H1 (cell line): ENCODE data around the gene OSBPL3. TPM values are rescaled to one million over a fixed set of nuclear protein-coding genes. Genes with fewer than 3 reads are reported as not detected.

Experiments used
- CTCF ChIA-PET: fragments of 300-600 bp; sonication (Branson Sonifier 250); formaldehyde crosslinking; loops from one replicate; lab custom pipeline; 2021; ENCODE audit not compliant: partially characterized antibody; lab: Charles Lee
- POLR2A ChIA-PET: fragments of 300-600 bp; sonication (Branson Sonifier 250); formaldehyde crosslinking; loops from one replicate; lab custom pipeline; 2021; ENCODE audit warnings: inconsistent platforms; ENCODE audit not compliant: partially characterized antibody; lab: Charles Lee
- DNase-seq, 2 experiments: peaks; one replicate each; pipeline versions ENCODE4 v3.0.0 to v3.0.0-alpha.2; 2010 to 2022; ENCODE audit warnings: low spot score in 2 of 2, low read depth in 1 of 2, mixed read lengths in 1 of 2
- FAIRE-seq: peaks from 2 replicates; lab custom pipeline; 2011; peaks lifted over from hg19 to GRCh38; lab: Jason Lieb, UNC
- H2AFZ ChIP-seq: 2 replicates; pipeline ENCODE4 v1.8.1; 2012; ENCODE audit warnings: low read length, inconsistent platforms
- H2AK5ac ChIP-seq: 2 replicates; pipeline ENCODE4 v1.6.1; 2013; ENCODE audit warnings: low read depth, low read length
- H2BK120ac ChIP-seq: replicated peaks from 2 replicates; pipeline ENCODE3; 2013; ENCODE audit warnings: low read depth, low read length, inconsistent platforms
- H2BK12ac ChIP-seq: 2 replicates; pipeline ENCODE4 v1.6.1; 2013; ENCODE audit warnings: low read depth, low read length
- H2BK15ac ChIP-seq: 2 replicates; pipeline ENCODE4 v1.6.1; 2013; ENCODE audit warnings: low read length
- H2BK20ac ChIP-seq: 2 replicates; pipeline ENCODE4 v1.6.1; 2013; ENCODE audit warnings: low read length
- H2BK5ac ChIP-seq: 2 replicates; pipeline ENCODE4 v1.6.1; 2013; ENCODE audit warnings: low read depth, low read length
- H3K14ac ChIP-seq: 2 replicates; pipeline ENCODE4 v1.6.1; 2013; ENCODE audit warnings: inconsistent platforms; ENCODE audit not compliant: insufficient read length
- H3K18ac ChIP-seq: 2 replicates; pipeline ENCODE4 v1.6.1; 2013; ENCODE audit warnings: low read length; ENCODE audit errors: extremely low read depth
- H3K23ac ChIP-seq: 2 replicates; pipeline ENCODE4 v1.6.1; 2013; ENCODE audit warnings: inconsistent platforms; ENCODE audit not compliant: insufficient read length
- H3K23me2 ChIP-seq: 2 replicates; pipeline ENCODE4 v1.6.1; 2013; ENCODE audit warnings: low read depth, low read length
- H3K27ac ChIP-seq: 2 replicates; pipeline ENCODE4 v1.6.1; 2011; ENCODE audit warnings: low read depth, low read length, inconsistent platforms
- H3K27me3 ChIP-seq, 4 experiments: replicated peaks in 1 of 4; 1 replicate in 1 of 4; 2 replicates in 3 of 4; pipeline versions ENCODE4 v1.6.1 to v1.8.1; 2011 to 2013; ENCODE audit warnings: low read length in 3 of 4, mild to moderate bottlenecking in 3 of 4, inconsistent platforms in 2 of 4, mixed read lengths in 2 of 4, moderate library complexity in 1 of 4; ENCODE audit not compliant: control insufficient read depth in 3 of 4, insufficient read depth in 3 of 4; ENCODE audit errors: extremely low read depth in 1 of 4
- H3K36me3 ChIP-seq, 4 experiments: 2 replicates each; pipeline versions ENCODE4 v1.6.1 to v1.8.1; 2011 to 2013; ENCODE audit warnings: mild to moderate bottlenecking in 4 of 4, low read length in 3 of 4, moderate library complexity in 2 of 4, control low read depth in 1 of 4, inconsistent platforms in 1 of 4; ENCODE audit not compliant: insufficient read depth in 4 of 4, control insufficient read depth in 2 of 4
- H3K4ac ChIP-seq: replicated peaks from 2 replicates; pipeline ENCODE3; 2013; ENCODE audit warnings: low read length, low read depth, mixed read lengths, inconsistent platforms; ENCODE audit not compliant: insufficient read length
- H3K4me1 ChIP-seq, 4 experiments: replicated peaks in 1 of 4; 1 replicate in 1 of 4; 2 replicates in 3 of 4; pipeline versions ENCODE4 v1.6.1 to v1.8.1; 2011 to 2013; ENCODE audit warnings: low read length in 3 of 4, inconsistent platforms in 2 of 4, mixed read lengths in 1 of 4; ENCODE audit not compliant: insufficient read depth in 4 of 4, control insufficient read depth in 3 of 4
- H3K4me2 ChIP-seq, 2 experiments: 2 replicates each; pipeline versions ENCODE4 v1.6.1 to v1.8.1; 2011 to 2013; ENCODE audit warnings: low read depth in 2 of 2, low read length in 2 of 2, control low read depth in 1 of 2, inconsistent platforms in 1 of 2, mild to moderate bottlenecking in 1 of 2; ENCODE audit not compliant: insufficient read depth in 1 of 2
- H3K4me3 ChIP-seq, 4 experiments: fragments of 200-600, 300-600 bp in 1 of 4; sonication (generic), shearing (Covaris generic), sonication (Bioruptor Twin) in 1 of 4; 2 replicates each; pipeline versions ENCODE4 v1.5.1 to v1.8.1; 2011 to 2016; ENCODE audit warnings: low read length in 4 of 4, low read depth in 3 of 4, control low read depth in 2 of 4, inconsistent platforms in 2 of 4, mild to moderate bottlenecking in 2 of 4, mixed read lengths in 1 of 4, moderate library complexity in 1 of 4; ENCODE audit not compliant: insufficient read depth in 2 of 4; ENCODE audit errors: extremely low read depth in 1 of 4
- H3K56ac ChIP-seq: replicated peaks from 2 replicates; pipeline ENCODE3; 2013; ENCODE audit warnings: low read depth, mild to moderate bottlenecking, mixed read lengths, low read length, inconsistent platforms; ENCODE audit not compliant: insufficient read length
- H3K79me1 ChIP-seq: 2 replicates; pipeline ENCODE4 v1.6.1; 2013; ENCODE audit warnings: low read depth, low read length, control low read depth
- H3K79me2 ChIP-seq, 2 experiments: 2 replicates each; pipeline versions ENCODE4 v1.6.1 to v1.8.1; 2012 to 2013; ENCODE audit warnings: low read length in 2 of 2, mild to moderate bottlenecking in 2 of 2, inconsistent platforms in 1 of 2; ENCODE audit not compliant: insufficient read depth in 2 of 2, control insufficient read depth in 1 of 2
- H3K9ac ChIP-seq, 4 experiments: replicated peaks in 1 of 4; 1 replicate in 1 of 4; 2 replicates in 3 of 4; pipeline versions ENCODE4 v1.6.1 to v1.8.1; 2011 to 2013; ENCODE audit warnings: low read depth in 3 of 4, low read length in 3 of 4, control low read depth in 2 of 4, mild to moderate bottlenecking in 2 of 4, moderate library complexity in 2 of 4, inconsistent platforms in 1 of 4; ENCODE audit errors: extremely low read depth in 1 of 4
- H3K9me3 ChIP-seq, 2 experiments: 2 replicates each; pipeline versions ENCODE4 v1.6.1 to v1.8.1; 2012 to 2013; ENCODE audit warnings: mild to moderate bottlenecking in 2 of 2, moderate library complexity in 2 of 2, control low read depth in 1 of 2, inconsistent platforms in 1 of 2, low read depth in 1 of 2, low read length in 1 of 2, mixed read lengths in 1 of 2; ENCODE audit not compliant: insufficient read depth in 2 of 2
- H4K20me1 ChIP-seq, 2 experiments: replicated peaks in 1 of 2; 2 replicates each; pipeline versions ENCODE3 to v1.8.1; 2011 to 2013; ENCODE audit warnings: inconsistent platforms in 2 of 2, low read length in 2 of 2, mild to moderate bottlenecking in 1 of 2; ENCODE audit not compliant: insufficient read depth in 2 of 2, control insufficient read depth in 1 of 2
- H4K5ac ChIP-seq: 2 replicates; pipeline ENCODE4 v1.6.1; 2013; ENCODE audit warnings: low read length, low read depth, mixed read lengths, inconsistent platforms; ENCODE audit not compliant: insufficient read length
- H4K8ac ChIP-seq: 2 replicates; pipeline ENCODE4 v1.8.0; 2013; ENCODE audit warnings: mild to moderate bottlenecking, moderate library complexity, low read length, inconsistent platforms; ENCODE audit not compliant: insufficient read depth; ENCODE audit errors: extremely low read depth
- H4K91ac ChIP-seq: replicated peaks from 2 replicates; pipeline ENCODE3; 2013; ENCODE audit warnings: low read length, mixed read lengths, inconsistent platforms; ENCODE audit not compliant: insufficient read length
- JUN ChIP-seq: IDR thresholded peaks from 2 replicates; pipeline ENCODE4 v1.6.1; 2011; ENCODE audit warnings: low read depth, mild to moderate bottlenecking, improper control_type of control experiment, low read length
- RBBP5 ChIP-seq: IDR thresholded peaks from 2 replicates; pipeline ENCODE4 v1.7.1; 2012; ENCODE audit warnings: low read depth, mild to moderate bottlenecking, inconsistent platforms, low read length, moderate library complexity, borderline replicate concordance
- SP4 ChIP-seq: IDR thresholded peaks from 2 replicates; pipeline ENCODE4 v1.6.1; 2012; ENCODE audit warnings: low read length, inconsistent platforms
- SRF ChIP-seq: IDR thresholded peaks from 2 replicates; pipeline ENCODE4 v1.6.1; 2011; ENCODE audit warnings: mild to moderate bottlenecking, low read depth, low read length, moderate library complexity
- TAF7 ChIP-seq: optimal IDR thresholded peaks from 2 replicates; pipeline ENCODE3; 2011; ENCODE audit warnings: low read depth, mild to moderate bottlenecking, inconsistent platforms, low read length, moderate library complexity, borderline replicate concordance
- TCF12 ChIP-seq: IDR thresholded peaks from 2 replicates; pipeline ENCODE4 v1.6.1; 2011; ENCODE audit warnings: low read depth, mild to moderate bottlenecking, low read length
- WGBS, 2 experiments: shearing (Covaris generic) in 1 of 2; methylation state at CpG; one replicate each; pipeline versions ENCODE4 v1.1.6 to v1.1.7; 2013 to 2015; ENCODE audit warnings: low lambda C conversion rate in 2 of 2, mixed read lengths in 2 of 2, inconsistent platforms in 1 of 2, low coverage in 1 of 2, missing lambda C conversion rate in 1 of 2; ENCODE audit not compliant: insufficient replicate concordance in 2 of 2, insufficient coverage in 1 of 2, insufficient read length in 1 of 2; ENCODE audit errors: extremely low coverage in 1 of 2, missing lambda C conversion rate in 1 of 2; 5-methylcytosine and 5-hydroxymethylcytosine counted together
- polyA plus RNA-seq, 7 experiments: library from polyadenylated mRNA; depleted of rRNA in 3 of 7; stranded (reverse) in 5 of 7; unstranded in 2 of 7; fragments of >200 nt in 5 of 7; fragments of 200-250 nt in 2 of 7; gene quantifications; 1 replicate in 5 of 7; 2 replicates in 1 of 7; 4 replicates in 1 of 7; pipeline versions ENCODE4 v1.2.1 to v1.2.3, GENCODE V29; 2011 to 2013; ENCODE audit warnings: missing spikeins in 2 of 7, mixed read lengths in 2 of 7
- total RNA-seq: library from RNA; stranded (reverse); fragmentation: NEBNext Ultra II Directional; extraction: Animal tissue kit (Norgen Biotek cat#: 25700); gene quantifications from 2 replicates; pipeline ENCODE4 v1.2.1, GENCODE V29; 2021

Gene OSBPL3
- total and polyA plus RNA-seq, 2 of the 8 experiments (the other 6 are each of a cell fraction or from before 2014, with no cell fraction given) = 2.8 to 13.9 TPM

DNA sequence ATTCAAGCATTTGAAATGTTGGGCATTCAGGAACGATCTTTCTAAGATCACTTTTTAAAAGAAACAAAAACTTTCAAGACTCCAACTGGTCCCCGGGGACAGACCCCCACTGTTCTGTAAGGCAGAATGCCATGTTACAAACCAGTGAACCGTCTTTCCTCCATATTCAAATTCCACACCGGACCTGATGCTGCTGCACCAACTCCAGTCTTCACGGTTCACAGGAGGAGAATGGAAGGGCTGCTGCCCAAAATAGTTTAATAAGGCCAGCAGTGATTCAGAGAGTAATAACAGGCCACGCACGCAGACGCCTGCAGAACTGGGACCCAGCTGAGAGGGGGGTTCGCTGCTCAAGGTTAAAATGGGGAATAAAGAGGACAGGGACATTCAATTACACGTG, 47.2 kb downstream of the OSBPL3 start:
- CTCF ChIA-PET = interaction anchor here (1.8 to 1.9 kb wide), 2 partner anchors 8 to 161 kb away, joined by 3 to 5 read pairs; no protein-coding TSS in a partner anchor
- H3K56ac ChIP-seq = no peak overlapping the region
- no peak overlapping the region for H4K91ac ChIP-seq
- H3K79me2 ChIP-seq = 0 out of 4 replicates have a peak, but pooled peaks cover 0 to 5% of the 10 kb centered on the region in 2 experiments
- H3K18ac ChIP-seq = no peak overlapping the region
- H3K4me2 ChIP-seq = peak overlapping the region in 1 of 2 experiments; percentile 10; a peak in 1 of 4 replicates
- H2AFZ ChIP-seq = no peak overlapping the region
- H4K8ac ChIP-seq = no peak overlapping the region
- H2BK20ac ChIP-seq = no peak overlapping the region
- H3K79me1 ChIP-seq = no peaks in the 10 kb centered on the region
- no peaks in the 10 kb centered on the region for H3K9me3 ChIP-seq
- no peak overlapping the region for H3K9ac ChIP-seq
- H3K27me3 ChIP-seq = no peaks in the 10 kb centered on the region
- no peaks in the 10 kb centered on the region for H3K36me3 ChIP-seq
- no peak overlapping the region for H4K5ac ChIP-seq
- H2BK120ac ChIP-seq = no peak overlapping the region
- no peak overlapping the region for H2AK5ac ChIP-seq
- H3K23ac ChIP-seq = no peak overlapping the region
- H3K27ac ChIP-seq = no peak overlapping the region
- TF ChIP-seq RBBP5 = no peak
- TF ChIP-seq SRF = no peak
- TF ChIP-seq TAF7 = no peak
- no peak for TF ChIP-seq SP4
- no peak for TF ChIP-seq TCF12
- TF ChIP-seq JUN = no peak
- FAIRE-seq (no peak), DNase-seq (no peak)
- 88% methylated on average over 10 of the region's 10 CpGs; no CpG with 5 or more reads in 1 of the 2 experiments for WGBS, 2 experiments
- H3K23me2 ChIP-seq = no peaks in the 10 kb centered on the region
- no peak overlapping the region for H3K4me3 ChIP-seq
- no peaks in the 10 kb centered on the region for H4K20me1 ChIP-seq
- no peak overlapping the region for H2BK5ac ChIP-seq
- no peak overlapping the region for H2BK15ac ChIP-seq
- POLR2A ChIA-PET = no interaction called here
- H3K4me1 ChIP-seq = peaks cover 1 to 9% (median 7%) of the 10 kb centered on the region in 4 experiments; a peak in 6 of 7 replicates
- H3K14ac ChIP-seq = no peak overlapping the region
- no peak overlapping the region for H2BK12ac ChIP-seq
- H3K4ac ChIP-seq = no peak overlapping the region
